PC-3 (cell line): ENCODE results near the gene RPS18.

Experiments used
- EZH2 ChIP-seq: fragments of 300-600 bp; sonication (generic); IDR thresholded peaks from one replicate; pipeline ENCODE4 v1.6.1; 2017; ENCODE audit warnings: antibody characterized with exemption, mild to moderate bottlenecking, low read length; ENCODE audit not compliant: unreplicated experiment
- EZH2phosphoT487 ChIP-seq: fragments of 300-600 bp; sonication (generic); IDR thresholded peaks from 2 replicates; pipeline ENCODE4 v1.6.1; 2018; ENCODE audit warnings: mild to moderate bottlenecking, antibody characterized with exemption, low read length, borderline replicate concordance
- TF ChIP-seq, protein P1 (sequence below): fragments of 300-600 bp; sonication (generic); conservative IDR thresholded peaks from 2 replicates; pipeline ENCODE4 v1.5.1; 2017; ENCODE audit warnings: antibody characterized with exemption, low read depth, mild to moderate bottlenecking, low read length

DNA sequence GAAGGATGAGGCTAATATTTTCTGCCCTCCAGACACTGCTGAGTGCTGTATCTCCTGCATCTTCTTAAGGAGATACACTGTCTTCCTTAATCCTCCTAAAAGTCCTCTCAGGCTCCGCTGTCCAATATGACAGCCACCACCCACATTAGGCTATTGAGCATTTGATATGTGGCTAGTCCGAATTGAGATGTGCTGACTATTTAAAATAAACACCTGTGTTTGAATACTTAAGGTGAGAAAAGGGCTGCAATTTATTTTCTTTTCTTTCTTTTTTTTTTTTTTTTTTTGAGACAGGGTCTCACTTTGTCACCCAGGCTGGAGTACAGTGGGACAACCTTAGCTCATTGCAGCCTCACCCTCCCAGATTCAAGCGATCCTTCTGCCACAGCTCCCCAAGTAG is 30.0 kb downstream of the RPS18 start:
- TF ChIP-seq EZH2 (no peak), EZH2phosphoT487 (no peak)
- TF ChIP-seq, protein P1, sequence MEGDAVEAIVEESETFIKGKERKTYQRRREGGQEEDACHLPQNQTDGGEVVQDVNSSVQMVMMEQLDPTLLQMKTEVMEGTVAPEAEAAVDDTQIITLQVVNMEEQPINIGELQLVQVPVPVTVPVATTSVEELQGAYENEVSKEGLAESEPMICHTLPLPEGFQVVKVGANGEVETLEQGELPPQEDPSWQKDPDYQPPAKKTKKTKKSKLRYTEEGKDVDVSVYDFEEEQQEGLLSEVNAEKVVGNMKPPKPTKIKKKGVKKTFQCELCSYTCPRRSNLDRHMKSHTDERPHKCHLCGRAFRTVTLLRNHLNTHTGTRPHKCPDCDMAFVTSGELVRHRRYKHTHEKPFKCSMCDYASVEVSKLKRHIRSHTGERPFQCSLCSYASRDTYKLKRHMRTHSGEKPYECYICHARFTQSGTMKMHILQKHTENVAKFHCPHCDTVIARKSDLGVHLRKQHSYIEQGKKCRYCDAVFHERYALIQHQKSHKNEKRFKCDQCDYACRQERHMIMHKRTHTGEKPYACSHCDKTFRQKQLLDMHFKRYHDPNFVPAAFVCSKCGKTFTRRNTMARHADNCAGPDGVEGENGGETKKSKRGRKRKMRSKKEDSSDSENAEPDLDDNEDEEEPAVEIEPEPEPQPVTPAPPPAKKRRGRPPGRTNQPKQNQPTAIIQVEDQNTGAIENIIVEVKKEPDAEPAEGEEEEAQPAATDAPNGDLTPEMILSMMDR = no peak
